ENCODE measurements around the gene JAM2. TPM values are rescaled to one million over a fixed set of nuclear protein-coding genes. Genes with fewer than 3 reads are reported as not detected.

JAM2 gene
- total and polyA plus RNA-seq, 11 donors = 12.5 to 55.7 (median 19.2) TPM

- H3K27ac ChIP-seq = peak overlapping the region in 3 of 12 donors; percentile 5 to 31 (median 17)
- WGBS, 4 donors = 62 to 70% (median 69%) methylated on average over 3 of the region's 3 CpGs
- ATAC-seq (peak in 1 of 4 donors; percentile 6), DNase-seq (no peak)
- no peak for TF ChIP-seq POLR2A (IDR thresholded peaks at IDR 0.05)
- TF ChIP-seq CTCF (IDR thresholded peaks at IDR 0.05) = no peak
- H3K4me3 ChIP-seq = no peak overlapping the region
- peaks cover 0 to 82% (median 68%) of the 10 kb centered on the region in 9 donors for H3K36me3 ChIP-seq
- intact Hi-C loops (cut with DNase I) = no loop called here
- H3K9me3 ChIP-seq = no peaks in the 10 kb centered on the region
- no peaks in the 10 kb centered on the region for H3K27me3 ChIP-seq
- H3K4me1 ChIP-seq = peaks cover 0 to 32% (median 15%) of the 10 kb centered on the region in 12 donors
Observed at GRCh38 chr21:25722631-25723030, 83.6 kb downstream of the JAM2 start.

GRCh38 chr21:25732091-25732760 is 93.2 kb downstream of the JAM2 start:
- peaks cover 3 to 81% (median 61%) of the 10 kb centered on the region in 12 donors for H3K4me1 ChIP-seq
- H3K36me3 ChIP-seq = peaks cover 0 to 40% (median 31%) of the 10 kb centered on the region in 9 donors
- TF ChIP-seq POLR2A (IDR thresholded peaks at IDR 0.05) (no peak), CTCF (IDR thresholded peaks at IDR 0.05) (no peak)
- H3K27ac ChIP-seq = peak overlapping the region in 11 of 12 donors; percentile 94 to 100 (median 99)
- no peaks in the 10 kb centered on the region for H3K27me3 ChIP-seq
- no peaks in the 10 kb centered on the region for H3K9me3 ChIP-seq
- DNase-seq (no peak), ATAC-seq (no peak)
- intact Hi-C loops (cut with DNase I) = loop anchor here in 4 of 10 donors (5.0 to 10.0 kb wide), 2 partner anchors 45 to 127 kb away; partner anchors contain the start of gene MRPL39 (in 3 of the 4)
- WGBS, 4 donors = 41 to 56% (median 43%) methylated on average over 6 of the region's 6 CpGs
- H3K4me3 ChIP-seq = peak overlapping the region in 8 of 12 donors; percentile 78 to 98 (median 95)

GRCh38 chr21:25733859-25734653 is 95.0 kb downstream of the JAM2 start:
- Histone ChIP-seq H3K27me3 (no peaks in the 10 kb centered on the region), H3K9me3 (no peaks in the 10 kb centered on the region), H3K4me3 (peak overlapping the region; percentile 69 to 98 (median 92)), H3K4me1 (peaks cover 6 to 72% (median 59%) of the 10 kb centered on the region in 12 donors), H3K27ac (peak overlapping the region; percentile 93 to 100 (median 99)), H3K36me3 (peaks cover 0 to 22% (median 12%) of the 10 kb centered on the region in 9 donors)
- TF ChIP-seq POLR2A (IDR thresholded peaks at IDR 0.05) = no peak
- TF ChIP-seq CTCF (IDR thresholded peaks at IDR 0.05) = no peak
- 1 to 2% (median 2%) methylated on average over 18 to 30 of the region's 30 CpGs for whole genome bisulfite sequencing, 4 donors
- DNase-seq = peak in 3 of 5 donors; percentile 30 to 52 (median 41)
- intact Hi-C loops (cut with DNase I) = loop anchor here in 4 of 10 donors (5.0 to 10.0 kb wide), 2 partner anchors 47 to 129 kb away; partner anchors contain the start of gene MRPL39 (in 3 of the 4)
- peak in 3 of 4 donors; percentile 10 to 50 (median 31) for ATAC-seq

- peak overlapping the region; percentile 69 to 98 (median 92) for H3K4me3 ChIP-seq
- TF ChIP-seq CTCF (IDR thresholded peaks at IDR 0.05) = no peak
- TF ChIP-seq POLR2A (IDR thresholded peaks at IDR 0.05) = peak; percentile 84 to 93
- peak overlapping the region; percentile 93 to 100 (median 99) for H3K27ac ChIP-seq
- no peaks in the 10 kb centered on the region for H3K27me3 ChIP-seq
- 0 to 1% (median 0%) methylated on average over 6 to 10 of the region's 10 CpGs for WGBS, 4 donors
- no peaks in the 10 kb centered on the region for H3K9me3 ChIP-seq
- H3K4me1 ChIP-seq = peaks cover 6 to 66% (median 57%) of the 10 kb centered on the region in 12 donors
- no peak for ATAC-seq
- H3K36me3 ChIP-seq = peaks cover 0 to 17% (median 7%) of the 10 kb centered on the region in 9 donors
- DNase-seq = peak in 1 of 5 donors; percentile 69
- intact Hi-C loops (cut with DNase I) = loop anchor here in 4 of 10 donors (5.0 to 10.0 kb wide), 2 partner anchors 47 to 130 kb away; partner anchors contain the start of gene MRPL39 (in 3 of the 4)
Observed at GRCh38 chr21:25734654-25734903, 95.5 kb downstream of the JAM2 start.

Measured in heart left ventricle (tissue), 16 donors.